Measurements from ENCODE around the gene GSTA1.
"Not testable (repeated sequence)": the region's sequence is repeated elsewhere in the genome, so short reads cannot be mapped to it uniquely, and the experiment has no call there.

The GSTA1 gene

GRCh38 chr6:52808660-52809059, 5.0 kb upstream of the GSTA1 start:
- Histone ChIP-seq H3K27ac (no peak overlapping the region), H3K36me3 (no peaks in the 10 kb centered on the region), H3K9me3 (no peaks in the 10 kb centered on the region), H3K4me1 (no peaks in the 10 kb centered on the region), H3K27me3 (no peaks in the 10 kb centered on the region), H3K4me3 (no peak overlapping the region)
- TF ChIP-seq CTCF (IDR thresholded peaks at IDR 0.05) = no peak
- DNase-seq = no peak
- intact Hi-C loops (cut with DNase I; ENCODE audit: low total_unique reads) = no loop called here

- Histone ChIP-seq H3K27ac (no peak overlapping the region), H3K9me3 (no peaks in the 10 kb centered on the region), H3K36me3 (no peaks in the 10 kb centered on the region), H3K27me3 (no peaks in the 10 kb centered on the region), H3K4me3 (no peak overlapping the region), H3K4me1 (peaks cover 0 to 10% (median 0%) of the 10 kb centered on the region in 4 donors)
- no peak for TF ChIP-seq CTCF (IDR thresholded peaks at IDR 0.05)
- no peak for DNase-seq
- intact Hi-C loops (cut with DNase I; ENCODE audit: low total_unique reads) = no loop called here
Observed at GRCh38 chr6:52802806-52803205, 810 bp downstream of the GSTA1 start.

GRCh38 chr6:52801188-52801841, 2.3 kb downstream of the GSTA1 start:
- Histone ChIP-seq H3K36me3 (no peaks in the 10 kb centered on the region), H3K4me3 (no peak overlapping the region), H3K4me1 (peaks cover 0 to 10% (median 0%) of the 10 kb centered on the region in 4 donors), H3K9me3 (no peaks in the 10 kb centered on the region), H3K27me3 (no peaks in the 10 kb centered on the region), H3K27ac (no peak overlapping the region)
- intact Hi-C loops (cut with DNase I; ENCODE audit: low total_unique reads) = no loop called here
- DNase-seq = no peak
- TF ChIP-seq CTCF (IDR thresholded peaks at IDR 0.05) = no peak

- DNase-seq; H3K4me1 ChIP-seq; intact Hi-C loops (cut with DNase I; ENCODE audit: low total_unique reads); H3K27ac ChIP-seq; H3K9me3 ChIP-seq; H3K36me3 ChIP-seq; H3K27me3 ChIP-seq; H3K4me3 ChIP-seq: not testable (repeated sequence)
Observed at GRCh38 chr6:52799272-52799671, 4.3 kb downstream of the GSTA1 start.

- H3K9me3 ChIP-seq; H3K27ac ChIP-seq; intact Hi-C loops (cut with DNase I; ENCODE audit: low total_unique reads); H3K36me3 ChIP-seq; H3K4me3 ChIP-seq; H3K27me3 ChIP-seq; DNase-seq: not testable (repeated sequence)
- peaks cover 0 to 16% (median 0%) of the 10 kb centered on the region in 4 donors for H3K4me1 ChIP-seq
Observed at GRCh38 chr6:52794366-52794765, 9.2 kb downstream of the GSTA1 start.

GRCh38 chr6:52790861-52791260, 12.8 kb downstream of the GSTA1 start:
- Histone ChIP-seq H3K4me3 (no peak overlapping the region), H3K27me3 (no peaks in the 10 kb centered on the region), H3K27ac (no peak overlapping the region), H3K4me1 (peaks cover 0 to 12% (median 0%) of the 10 kb centered on the region in 4 donors), H3K9me3 (no peaks in the 10 kb centered on the region), H3K36me3 (no peaks in the 10 kb centered on the region)
- DNase-seq = no peak
- intact Hi-C loops (cut with DNase I; ENCODE audit: low total_unique reads) = no loop called here
- TF ChIP-seq CTCF (IDR thresholded peaks at IDR 0.05) = no peak

- H3K4me3 ChIP-seq; DNase-seq; H3K36me3 ChIP-seq; H3K27me3 ChIP-seq; H3K9me3 ChIP-seq; intact Hi-C loops (cut with DNase I; ENCODE audit: low total_unique reads): not testable (repeated sequence)
- H3K4me1 ChIP-seq = peaks cover 0 to 12% (median 0%) of the 10 kb centered on the region in 4 donors
- peak overlapping the region in 1 of 2 donors; percentile 25 for H3K27ac ChIP-seq
Observed at GRCh38 chr6:52789658-52790057, 14.0 kb downstream of the GSTA1 start.
